ENCODE results near the gene ENC1. TPM values are rescaled to one million over a fixed set of nuclear protein-coding genes. Genes with fewer than 3 reads are reported as not detected.

The ENC1 gene
- polyA plus RNA-seq, 1 donor, result 102 TPM

DNA sequence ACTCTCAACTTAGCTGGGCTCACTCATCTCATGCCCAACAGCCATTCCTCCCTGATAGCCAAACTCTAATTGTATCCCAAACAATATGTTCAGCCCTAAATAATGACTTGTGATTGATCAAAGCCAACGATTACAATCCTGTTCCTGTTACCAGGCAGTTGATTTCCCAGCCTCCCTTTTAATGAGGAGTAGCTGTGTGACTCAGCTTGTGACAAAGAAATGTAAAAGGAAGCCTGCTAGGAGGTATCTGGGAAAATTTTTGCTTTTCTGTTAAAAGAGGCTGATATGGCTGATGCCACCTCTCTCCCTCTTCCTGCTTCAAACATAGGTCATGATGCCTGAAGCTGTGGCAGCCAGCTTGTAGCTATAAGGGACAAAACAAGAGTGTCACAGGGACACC lies 19.6 kb upstream of the ENC1 start:
- DNase-seq, result no peak

DNA sequence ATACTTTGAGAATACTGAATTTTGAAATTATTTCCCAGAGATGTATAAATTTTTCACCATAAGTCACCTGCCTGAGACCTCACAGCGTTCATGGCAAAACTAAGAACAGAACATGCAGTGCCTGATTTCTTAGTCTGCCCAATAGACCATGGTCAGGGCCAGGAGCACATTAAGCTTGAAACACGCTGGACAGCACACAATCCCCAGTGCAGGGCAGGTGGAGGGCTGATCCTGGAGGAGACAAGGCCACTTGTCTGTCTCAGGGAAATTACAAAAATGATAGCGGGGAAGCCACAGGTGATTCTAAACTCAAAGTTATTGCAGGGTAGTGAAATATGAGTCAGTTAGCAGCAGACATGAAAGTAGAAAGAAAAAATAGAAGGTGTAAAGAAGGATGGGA lies 18.6 kb upstream of the ENC1 start:
- no peak for DNase-seq

DNA sequence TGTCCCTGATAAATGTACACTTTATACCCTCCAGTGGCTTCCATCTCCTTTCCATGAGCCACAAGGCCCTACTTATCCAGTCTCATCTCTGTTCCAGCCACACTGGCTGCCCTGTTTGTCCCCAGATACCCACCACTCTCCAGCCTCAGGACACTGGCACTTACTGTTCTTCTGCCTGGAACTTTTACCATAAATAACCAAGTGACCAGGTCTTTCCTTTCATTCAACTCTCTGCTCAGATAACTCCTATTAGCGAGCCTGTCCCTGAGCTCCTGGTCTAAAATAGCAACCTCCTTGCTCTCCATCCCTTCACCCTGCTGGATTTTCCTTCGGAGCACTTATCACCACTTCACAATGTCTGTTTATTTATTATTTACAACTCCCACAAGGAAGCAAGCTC lies 16.6 kb upstream of the ENC1 start:
- no peak for DNase-seq

DNA sequence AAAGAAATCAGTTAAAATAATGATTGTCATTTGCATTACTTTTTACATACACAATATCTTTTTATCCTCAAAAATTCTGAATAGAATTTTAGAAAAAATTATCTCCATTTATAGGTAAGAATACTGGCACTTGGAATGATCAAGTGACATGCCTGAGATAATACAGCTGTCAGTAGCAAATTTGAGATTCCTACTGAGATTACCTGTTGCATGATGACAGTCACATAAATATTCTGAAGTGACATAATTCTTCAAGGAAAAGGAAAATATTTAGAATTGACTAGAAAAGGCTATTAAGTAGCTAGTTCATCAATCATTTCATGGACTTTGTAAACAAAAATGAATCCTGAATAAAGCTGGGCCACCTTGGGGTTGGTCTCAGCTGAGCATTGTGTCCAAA lies 15.2 kb upstream of the ENC1 start:
- no peak for DNase-seq

DNA sequence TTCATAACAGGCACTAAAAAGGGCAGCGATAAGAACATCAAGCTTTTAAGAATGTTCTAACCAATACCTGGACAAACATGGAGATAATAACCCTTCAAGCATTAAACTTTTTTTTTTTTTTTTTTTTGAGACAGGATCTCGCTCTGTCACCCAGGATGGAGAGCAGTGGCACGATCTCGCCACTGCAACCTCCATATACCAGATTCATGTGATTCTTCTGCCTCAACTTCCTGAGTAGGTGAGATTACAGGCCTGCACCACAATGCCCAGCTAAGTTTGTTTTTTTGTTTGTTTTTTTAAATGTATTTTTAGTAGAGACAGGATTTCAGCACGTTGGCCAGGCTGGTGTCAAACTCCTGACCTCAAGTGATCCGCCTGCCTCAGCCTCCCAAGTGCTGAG lies 14.7 kb upstream of the ENC1 start:
- no peak for DNase-seq

DNA sequence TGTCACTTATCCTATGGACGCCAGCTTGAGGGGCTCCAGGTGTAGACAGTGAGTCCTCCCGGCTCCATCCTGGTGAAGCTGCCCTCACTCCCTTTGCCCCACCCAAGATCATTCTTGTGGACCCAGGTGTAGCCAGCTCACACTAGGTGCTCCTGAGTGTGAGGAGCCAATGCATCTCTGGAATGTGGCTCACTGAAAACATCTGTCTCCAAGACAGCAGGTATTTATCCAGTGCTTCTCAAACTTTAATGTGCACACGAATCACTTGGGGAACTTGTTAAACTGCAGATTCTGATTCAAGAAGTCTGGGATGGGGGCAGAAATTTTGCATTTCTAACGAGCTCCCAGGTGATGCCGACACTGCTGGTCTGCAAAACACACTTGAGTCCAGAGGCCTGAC lies 13.5 kb upstream of the ENC1 start:
- no peak for DNase-seq

DNA sequence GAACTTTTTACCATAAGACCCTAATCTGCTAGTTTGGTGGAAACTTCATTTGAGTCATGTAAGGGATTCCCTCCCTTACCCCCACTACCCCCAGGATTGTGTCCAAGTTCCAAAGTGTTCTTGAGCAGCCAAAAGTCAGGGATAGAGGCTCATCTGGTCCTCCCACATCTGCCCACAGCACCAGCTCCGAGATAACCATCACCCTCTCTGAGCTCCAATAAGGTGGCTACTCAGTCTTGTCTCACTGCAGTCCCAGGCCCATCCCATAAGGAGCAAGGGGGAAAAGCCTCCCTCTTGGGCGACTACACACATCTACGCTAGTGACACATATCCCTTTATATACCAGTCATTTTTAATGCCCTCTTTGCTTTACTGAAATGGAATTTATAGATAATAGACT lies 12.0 kb upstream of the ENC1 start:
- no peak for DNase-seq

DNA sequence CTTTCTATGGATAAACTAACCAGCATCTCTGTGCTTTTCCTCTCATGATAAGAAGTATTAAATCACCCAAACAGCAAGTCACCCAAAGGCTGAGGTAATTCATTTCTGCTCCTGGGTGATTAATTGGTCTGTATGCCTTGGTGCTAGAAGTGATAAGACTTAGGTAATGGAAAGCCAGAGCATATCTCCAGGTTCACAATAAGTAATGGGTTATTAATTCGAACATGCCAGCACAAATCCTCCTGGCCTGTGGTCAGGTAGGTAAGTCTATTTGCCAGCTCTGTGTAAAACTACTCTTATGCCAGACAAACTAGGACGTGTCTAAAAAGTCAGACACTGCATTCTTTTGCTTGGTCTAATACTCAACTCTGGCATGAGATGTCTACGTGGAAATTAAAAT lies 11.2 kb upstream of the ENC1 start:
- DNase-seq, result no peak

DNA sequence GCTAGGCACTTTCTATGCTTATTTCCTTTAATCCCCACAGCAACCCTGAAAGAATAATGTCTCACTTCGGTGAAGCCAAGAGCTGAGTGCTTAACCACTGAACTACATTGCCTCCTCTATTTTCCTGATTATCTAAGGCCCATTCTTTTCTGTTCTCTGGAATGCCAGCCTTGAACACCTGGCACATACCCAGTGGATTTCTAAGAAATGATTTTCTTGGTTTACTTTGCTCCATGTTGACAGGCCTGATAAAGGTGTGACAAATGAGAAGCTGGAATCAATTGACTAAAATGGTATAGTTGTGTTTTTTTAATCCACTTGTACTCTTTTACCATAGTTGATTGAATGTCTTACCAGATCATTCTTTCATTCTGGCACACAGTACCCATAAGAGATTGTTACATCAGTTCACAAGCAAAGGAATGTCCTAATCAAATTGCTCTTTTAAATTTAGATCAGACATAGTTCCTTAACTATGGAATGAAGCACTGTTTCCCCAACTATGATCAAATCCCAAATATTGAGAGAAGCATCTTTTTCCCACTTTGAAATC lies 9.0 kb upstream of the ENC1 start:
- no peak for DNase-seq

DNA sequence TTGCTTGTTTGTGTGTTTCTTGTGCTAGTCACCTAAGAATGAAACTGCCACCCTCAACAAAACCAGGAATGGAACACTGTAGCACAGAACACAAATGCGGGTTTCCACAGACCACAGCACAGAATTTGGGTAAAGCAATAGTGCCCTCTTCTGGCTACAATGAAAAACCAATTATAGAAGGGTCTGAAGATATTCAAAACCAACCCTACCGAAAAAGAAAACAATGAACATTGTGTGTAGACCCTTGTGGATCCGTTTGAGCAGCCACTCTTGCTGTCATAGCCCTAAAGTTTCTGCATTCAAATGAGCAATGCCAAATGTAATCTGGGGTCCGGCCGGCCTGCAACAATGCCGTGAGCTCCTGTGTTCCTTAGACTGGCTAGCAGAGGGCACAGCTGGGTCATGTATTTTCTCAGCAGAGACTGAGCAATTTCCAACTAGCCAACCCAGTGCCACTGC lies 8.3 kb upstream of the ENC1 start:
- DNase-seq, result peak; percentile 76

DNA sequence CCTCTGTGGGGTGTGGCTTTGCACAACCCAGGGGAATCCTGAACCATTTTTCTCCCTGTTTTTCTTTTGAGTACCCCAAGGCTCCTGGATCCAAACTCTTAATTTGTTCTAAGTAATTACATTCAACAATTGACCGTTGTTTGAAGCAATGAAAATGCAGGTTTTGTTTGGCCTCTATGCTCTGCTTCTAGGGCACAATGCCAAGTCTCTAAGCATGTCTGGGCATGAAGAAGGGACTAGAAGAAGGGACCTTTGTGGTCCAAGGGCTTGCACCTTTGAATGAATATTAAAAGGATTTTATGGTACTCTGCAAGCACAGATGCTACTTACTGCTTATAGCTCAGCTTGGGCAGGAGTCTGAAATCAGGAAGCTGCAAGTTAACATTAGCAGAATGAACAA lies 6.6 kb upstream of the ENC1 start:
- no peak for DNase-seq

DNA sequence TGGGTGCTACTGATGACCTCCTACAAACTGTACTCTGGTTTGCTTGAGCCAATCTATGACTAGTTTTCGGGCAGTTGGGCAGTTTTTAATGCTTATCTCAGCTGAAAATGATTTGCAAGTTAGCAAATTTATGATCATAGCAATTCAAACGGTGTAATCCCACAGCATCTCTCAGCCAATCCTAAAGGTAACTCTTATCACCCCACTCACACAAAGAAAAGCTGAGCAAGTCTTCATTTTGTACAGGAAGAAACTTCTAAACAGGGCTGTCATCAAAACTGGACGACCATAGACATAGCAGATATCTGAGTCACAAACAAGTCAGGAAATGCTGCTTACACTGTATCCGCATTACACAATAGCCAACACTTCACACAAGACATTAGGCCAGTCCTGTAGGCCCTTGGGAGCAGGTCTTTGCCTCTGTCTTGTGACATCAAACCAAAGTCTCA lies 2.6 kb upstream of the ENC1 start:
- no peak for DNase-seq

DNA sequence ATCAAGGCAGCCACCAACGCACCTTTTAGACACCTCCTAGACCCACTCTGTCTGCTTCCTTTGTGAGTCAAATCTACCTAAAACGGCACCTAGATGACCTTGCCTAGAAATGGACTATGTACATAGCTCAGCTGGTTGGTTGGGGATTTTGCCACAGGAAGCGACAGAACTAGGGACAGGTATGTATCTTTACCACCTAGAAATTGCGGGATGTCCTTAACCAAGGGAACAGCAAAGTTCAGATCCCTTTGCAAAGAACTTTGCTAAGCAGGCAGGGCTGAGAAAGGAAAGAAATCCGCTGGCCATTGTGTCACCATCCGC lies 2.0 kb upstream of the ENC1 start:
- no peak for DNase-seq

DNA sequence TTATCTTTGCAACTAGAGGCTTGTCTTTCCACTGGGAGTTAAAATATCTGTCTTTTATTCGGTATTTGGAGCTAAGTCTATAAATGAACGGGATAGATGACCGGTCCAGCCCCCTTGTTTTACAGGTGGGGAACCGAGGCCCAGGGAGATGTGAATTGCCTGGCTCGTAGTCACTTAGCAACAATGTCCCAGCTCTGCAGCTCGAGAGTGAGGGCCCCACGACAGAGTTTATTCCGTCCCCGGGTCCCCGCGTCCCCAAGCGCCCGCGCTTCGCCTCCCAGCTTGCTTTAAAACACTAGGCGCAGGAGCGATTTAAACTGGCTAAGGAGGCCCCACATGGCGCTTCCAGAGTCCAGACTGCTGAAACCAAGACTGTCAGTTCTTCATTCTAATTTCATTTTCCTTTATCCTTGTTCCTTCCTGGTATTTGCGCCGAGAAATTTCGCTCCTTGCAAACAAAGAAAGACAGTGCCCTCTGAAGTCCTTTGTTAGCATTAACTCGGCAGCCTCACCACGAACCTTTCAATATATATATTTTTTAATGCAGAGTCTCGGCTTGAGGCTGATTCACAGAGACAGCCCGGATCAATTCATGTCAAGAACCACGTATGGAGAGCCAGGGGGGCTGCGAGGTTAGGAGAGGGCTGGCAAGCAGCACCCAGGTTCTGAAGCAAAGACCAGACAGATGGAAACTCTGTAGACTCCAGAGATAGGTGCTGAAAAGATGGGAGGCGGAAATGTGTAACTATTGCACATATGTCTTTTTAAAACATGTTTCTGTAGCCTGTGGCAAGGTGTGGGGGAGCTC lies 1.4 kb upstream of the ENC1 start:
- peak; percentile 81 for DNase-seq

DNA sequence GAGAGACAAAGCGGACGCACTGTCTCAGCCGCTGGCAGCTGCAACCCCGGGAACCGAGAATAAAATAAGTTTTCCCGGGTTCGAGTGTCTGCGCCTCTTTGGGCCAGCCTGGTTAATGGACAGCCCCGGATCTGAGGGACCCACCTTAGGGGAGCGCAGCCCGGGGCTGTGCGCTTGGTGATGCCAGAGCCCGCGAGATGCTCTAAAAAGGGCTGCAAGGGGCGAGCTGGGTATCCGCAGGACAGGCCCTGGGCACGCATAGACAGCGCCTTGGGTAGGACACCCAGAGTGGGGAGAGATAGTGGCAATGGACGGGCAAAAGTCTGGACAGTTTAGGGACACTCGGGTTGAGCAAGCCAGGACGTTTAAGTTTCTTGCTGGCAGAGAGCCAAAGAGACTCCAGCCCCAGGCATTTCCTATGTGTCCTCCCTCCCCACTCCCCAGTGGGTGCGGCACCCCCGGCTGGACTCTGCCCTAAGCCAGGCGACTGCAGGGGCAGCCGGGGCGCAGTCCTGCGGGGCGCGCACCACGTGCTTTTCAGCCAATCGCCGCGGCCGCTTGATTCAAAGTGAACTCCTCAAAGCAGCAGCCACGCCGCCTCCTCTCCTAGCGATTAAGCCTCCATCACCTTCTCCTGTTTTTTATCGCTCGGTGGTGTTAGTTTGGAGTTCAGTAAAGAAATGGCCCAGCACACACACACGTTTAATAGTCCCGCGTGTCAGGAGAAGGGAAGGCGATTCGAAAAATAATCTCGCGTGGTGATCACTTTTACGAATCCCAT lies 616 bp upstream of the ENC1 start:
- DNase-seq, result peak; percentile 80

DNA sequence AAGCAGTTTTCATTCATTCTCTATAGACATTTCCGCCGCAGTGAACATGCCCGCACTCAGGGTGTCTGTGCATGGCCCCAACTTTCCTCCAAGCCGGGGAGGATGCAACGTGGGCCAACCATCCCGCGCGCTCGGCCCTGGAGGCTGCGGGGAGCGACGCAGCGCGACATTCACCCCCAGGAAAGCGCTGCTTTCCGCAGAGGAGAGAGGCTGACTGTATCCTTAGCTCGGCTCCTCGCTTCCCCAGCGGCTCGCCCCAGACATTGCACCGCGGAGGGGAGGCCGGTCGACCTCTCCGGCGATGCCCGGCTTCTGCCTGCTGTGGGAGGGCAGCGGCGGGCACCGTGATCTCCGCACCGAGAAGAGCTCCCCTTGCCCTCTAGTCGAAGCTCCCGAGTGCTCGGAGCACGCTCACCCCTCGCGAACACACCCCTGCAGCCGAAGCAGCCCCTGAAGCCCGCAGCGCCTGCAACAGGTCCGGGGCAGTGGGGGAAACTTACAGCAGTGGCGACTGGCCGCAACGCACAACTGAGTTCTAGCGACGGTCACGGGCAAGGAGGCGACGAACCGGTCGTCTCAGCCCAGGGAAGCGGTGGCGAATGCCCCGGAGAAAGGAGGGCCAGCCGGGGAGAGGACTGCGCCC lies 600 bp downstream of the ENC1 start:
- no peak for DNase-seq

DNA sequence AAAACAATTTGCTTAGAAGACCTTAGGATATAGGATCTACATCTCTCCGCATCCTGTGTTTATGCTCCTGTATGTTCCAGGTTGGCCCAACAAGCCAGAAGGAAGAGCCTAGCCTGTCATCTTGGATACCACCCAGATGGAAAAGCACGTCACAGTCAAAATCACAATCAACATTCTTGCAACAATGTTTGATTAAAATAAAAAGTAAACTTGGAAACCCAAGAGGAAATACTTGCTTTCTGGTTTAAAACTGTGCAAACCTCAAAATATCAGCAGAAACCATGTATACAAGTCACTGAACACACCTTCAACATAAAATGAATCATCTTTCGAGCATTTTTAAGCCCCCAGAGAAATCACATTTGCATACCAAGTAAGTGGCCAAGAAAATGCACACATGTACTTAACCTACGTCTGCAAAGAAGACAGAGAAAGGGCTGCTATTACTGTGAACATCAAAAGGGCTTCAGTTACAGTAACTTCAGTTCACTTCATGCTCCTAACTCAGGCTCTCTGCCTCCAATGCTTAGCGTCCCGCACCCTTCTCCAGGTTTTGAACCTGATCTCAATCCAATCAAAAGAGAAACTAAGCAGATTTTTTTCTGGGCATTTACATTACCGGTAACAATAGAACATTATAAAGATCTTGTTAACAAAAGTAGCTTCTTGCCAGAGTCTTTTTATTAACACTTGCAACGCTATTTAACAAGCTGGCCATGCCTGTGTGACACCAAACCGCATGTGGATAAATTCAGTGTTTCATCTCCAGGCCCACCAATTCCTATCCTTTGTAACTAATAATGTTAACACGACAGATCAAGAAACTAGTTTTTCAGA lies 1.3 kb downstream of the ENC1 start:
- DNase-seq, result peak; percentile 31

DNA sequence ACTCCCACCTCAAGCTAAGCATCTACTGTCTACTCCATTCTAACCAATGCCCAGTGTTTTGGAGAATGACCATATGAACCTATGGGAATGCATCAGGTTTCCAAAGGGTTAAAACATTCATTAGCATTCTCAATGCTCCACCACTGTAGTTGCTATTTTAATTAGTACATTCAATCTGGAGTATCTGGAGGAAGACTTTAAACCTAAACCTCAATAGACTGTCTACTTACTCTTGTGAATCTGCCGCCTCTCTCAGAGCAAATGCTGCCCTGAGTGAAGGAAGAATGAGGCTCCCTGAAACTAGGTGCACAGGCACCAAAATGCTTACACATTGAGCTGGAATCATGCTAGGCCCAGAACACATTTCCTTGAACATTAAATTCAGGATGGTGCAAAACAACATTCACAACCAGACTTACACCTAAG lies 2.0 kb downstream of the ENC1 start:
- peak; percentile 29 for DNase-seq

DNA sequence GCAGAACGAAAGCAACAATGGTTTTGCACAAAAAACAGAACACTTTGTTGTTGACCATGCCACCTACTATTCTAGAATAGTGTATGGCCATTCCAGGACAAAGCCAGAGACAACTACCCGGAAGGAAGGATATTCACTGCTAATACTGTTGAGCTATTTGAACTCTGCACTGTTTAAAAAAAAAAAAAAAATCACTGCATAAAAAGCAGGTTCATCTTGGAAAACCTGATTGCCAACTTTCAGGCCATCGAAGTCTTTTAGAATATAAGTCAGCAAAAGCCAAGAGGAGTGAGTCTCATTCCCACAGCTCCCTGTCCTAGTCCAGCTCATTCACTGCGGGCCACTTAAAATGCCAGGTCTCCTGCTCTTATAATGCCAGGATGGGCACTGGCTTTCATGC lies 4.0 kb downstream of the ENC1 start:
- no peak for DNase-seq

DNA sequence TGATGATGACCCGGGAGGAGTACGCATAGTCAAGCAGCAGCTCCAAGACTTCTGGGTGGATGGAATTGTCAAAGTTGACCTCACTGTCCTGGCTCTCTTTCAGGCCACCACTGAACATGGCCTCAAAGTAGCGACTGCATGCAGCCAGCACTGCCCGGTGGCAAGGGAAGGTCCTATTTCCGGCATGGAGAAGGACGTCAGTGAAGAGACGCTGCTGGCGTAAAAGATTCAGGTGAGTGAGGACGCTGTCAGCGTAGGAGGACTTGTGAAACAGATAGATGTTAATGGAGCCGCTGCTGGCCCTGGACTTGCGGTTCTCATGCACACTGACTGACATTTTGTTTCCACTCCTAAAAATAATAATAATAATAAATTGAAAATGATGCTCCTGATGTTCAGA lies 4.4 kb downstream of the ENC1 start:
- DNase-seq, result no peak

DNA sequence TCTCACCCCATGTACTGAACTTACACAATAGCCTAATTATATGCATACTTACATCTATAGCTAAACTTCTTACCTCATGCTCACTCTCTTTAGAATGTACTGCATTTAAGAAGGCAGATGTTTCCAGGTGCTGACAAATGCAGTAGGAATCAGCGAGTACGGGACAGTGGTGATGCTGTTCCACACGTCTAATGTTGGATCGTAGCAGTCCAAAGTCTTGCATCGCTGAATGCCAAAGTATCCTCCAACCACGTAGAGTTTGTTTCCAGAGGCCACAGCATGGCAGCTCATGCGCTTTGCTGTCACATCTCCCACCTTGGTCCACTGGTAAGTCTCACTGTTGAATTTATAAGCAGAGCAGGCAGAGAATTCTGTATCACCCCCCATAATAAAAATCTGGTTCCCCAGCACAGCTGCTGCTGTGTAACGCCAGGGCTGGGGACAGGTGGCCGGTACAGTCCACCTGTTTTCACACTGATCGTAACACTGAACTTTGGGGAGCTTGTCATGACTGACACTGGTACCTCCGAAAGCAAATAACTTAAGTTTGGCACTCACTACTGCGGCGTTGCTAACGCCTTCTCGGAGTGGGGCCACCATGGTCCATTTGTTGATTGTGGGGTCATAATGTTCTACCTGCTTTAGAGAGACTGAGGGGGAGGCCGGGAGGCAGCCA lies 5.8 kb downstream of the ENC1 start:
- no peak for DNase-seq
